ENCODE measurements around the gene HOXC5. TPM values are rescaled to one million over a fixed set of nuclear protein-coding genes. Genes with fewer than 3 reads are reported as not detected.

Gene HOXC5
- total RNA-seq, 4 donors from 2014 or later: 0.58 to 2.2 (median 0.97) TPM; not detected in 1

DNA sequence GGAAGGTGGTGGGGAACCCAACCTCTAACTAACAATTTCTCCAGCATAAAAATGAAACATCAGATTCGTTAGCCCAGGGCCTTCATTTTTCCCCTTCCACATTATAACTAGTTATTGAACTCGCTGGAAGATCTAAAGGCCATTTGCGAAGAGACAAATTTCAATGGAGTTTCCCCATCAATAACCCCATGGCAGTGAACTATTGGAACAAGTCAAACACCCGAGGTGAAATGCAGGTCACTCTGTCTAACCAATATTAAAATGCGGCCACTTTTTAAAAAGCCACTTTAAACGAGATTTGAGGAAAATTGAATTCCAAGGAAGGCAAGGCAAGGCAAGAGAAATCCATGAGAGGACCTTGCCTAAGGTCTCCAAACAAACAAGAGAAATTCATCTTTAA lies 16.3 kb downstream of the HOXC5 start:
- no peak for TF ChIP-seq POLR2A (IDR thresholded peaks at IDR 0.05)
- TF ChIP-seq, protein P1, sequence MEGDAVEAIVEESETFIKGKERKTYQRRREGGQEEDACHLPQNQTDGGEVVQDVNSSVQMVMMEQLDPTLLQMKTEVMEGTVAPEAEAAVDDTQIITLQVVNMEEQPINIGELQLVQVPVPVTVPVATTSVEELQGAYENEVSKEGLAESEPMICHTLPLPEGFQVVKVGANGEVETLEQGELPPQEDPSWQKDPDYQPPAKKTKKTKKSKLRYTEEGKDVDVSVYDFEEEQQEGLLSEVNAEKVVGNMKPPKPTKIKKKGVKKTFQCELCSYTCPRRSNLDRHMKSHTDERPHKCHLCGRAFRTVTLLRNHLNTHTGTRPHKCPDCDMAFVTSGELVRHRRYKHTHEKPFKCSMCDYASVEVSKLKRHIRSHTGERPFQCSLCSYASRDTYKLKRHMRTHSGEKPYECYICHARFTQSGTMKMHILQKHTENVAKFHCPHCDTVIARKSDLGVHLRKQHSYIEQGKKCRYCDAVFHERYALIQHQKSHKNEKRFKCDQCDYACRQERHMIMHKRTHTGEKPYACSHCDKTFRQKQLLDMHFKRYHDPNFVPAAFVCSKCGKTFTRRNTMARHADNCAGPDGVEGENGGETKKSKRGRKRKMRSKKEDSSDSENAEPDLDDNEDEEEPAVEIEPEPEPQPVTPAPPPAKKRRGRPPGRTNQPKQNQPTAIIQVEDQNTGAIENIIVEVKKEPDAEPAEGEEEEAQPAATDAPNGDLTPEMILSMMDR (IDR thresholded peaks at IDR 0.05): no peak
- DNase-seq (ENCODE audit: low spot score in 2 of 2): no peak
- 87 to 89% methylated on average over 6 of the region's 6 CpGs for WGBS, 2 donors

DNA sequence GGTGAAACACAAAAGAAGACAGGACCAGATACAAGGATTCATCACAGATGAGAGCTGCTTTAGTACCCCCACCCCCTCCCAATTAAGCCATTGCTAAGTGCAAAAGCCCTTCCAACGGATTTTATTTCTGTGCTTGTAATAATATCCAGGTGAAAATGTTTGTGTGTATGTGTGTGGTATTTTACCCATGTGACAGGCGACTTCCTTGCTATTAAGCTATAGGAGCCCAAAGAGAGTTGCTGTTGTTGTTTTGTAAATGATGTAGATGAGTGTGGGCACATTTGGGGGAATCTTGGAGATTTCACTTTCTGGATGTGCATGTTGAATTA lies 17.6 kb downstream of the HOXC5 start:
- no peak for DNase-seq (ENCODE audit: low spot score in 2 of 2)
- H3K4me3 ChIP-seq (ENCODE audit: low read depth, poor library complexity, severe bottlenecking): no peak overlapping the region
- WGBS, 2 donors: 51 to 68% methylated on average over 2 of the region's 2 CpGs
- TF ChIP-seq, protein P1 (IDR thresholded peaks at IDR 0.05): no peak
- no peak for TF ChIP-seq POLR2A (IDR thresholded peaks at IDR 0.05)
- intact Hi-C loops (cut with DNase I; ENCODE audit: low total_unique reads): no loop called here

More for the DNA sequence above, 16.3 kb downstream of the HOXC5 start:
- intact Hi-C loops (cut with DNase I; ENCODE audit: low total_unique reads): loop anchor here (10.0 kb wide), 1 partner anchor 76 kb away; no protein-coding TSS in a partner anchor
- H3K4me3 ChIP-seq (ENCODE audit: low read depth, poor library complexity, severe bottlenecking): no peak overlapping the region

DNA sequence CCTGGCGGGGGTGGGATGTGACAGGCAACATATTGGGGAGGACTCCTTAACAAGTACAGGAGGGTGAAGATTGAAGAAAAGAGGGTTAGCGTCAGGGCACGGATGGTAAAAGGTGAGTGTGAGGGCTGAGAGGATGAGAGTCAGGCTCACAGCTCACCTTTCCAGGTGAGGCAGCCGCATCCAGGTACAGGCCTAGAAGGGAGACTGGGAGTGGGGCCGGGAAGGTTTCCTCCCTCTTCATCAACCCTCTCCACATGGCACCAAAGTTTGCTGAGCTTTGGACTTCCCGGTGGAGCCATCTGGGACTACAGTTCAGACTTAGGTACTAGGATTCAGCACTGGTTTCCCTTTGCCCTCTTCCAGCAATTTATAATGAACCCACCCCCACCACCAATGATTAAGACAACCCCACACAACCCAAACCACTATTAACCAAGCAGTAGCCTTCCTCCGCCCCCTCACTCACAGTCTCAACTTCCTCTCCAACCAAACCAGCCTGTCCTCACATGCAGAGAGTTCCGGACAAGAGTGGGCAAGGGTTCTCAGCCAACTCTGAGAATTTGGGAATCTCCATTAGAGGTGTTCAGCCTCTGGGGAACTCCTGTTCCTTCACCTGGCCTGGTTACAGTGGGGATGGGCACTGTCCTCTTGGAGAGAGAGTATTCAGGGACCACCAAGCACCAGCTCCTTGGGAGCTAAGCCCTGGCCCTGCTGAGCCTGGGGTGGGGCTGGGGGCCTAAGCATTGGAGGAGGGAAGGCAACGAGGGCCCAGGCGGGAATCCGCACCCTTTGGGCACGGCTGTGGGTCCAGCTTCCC lies 18.4 kb downstream of the HOXC5 start:
- intact Hi-C loops (cut with DNase I; ENCODE audit: low total_unique reads): no loop called here
- no peak for DNase-seq (ENCODE audit: low spot score in 2 of 2)
- no peak overlapping the region for H3K4me3 ChIP-seq (ENCODE audit: low read depth, poor library complexity, severe bottlenecking)
- TF ChIP-seq, protein P1 (IDR thresholded peaks at IDR 0.05): no peak
- no peak for TF ChIP-seq POLR2A (IDR thresholded peaks at IDR 0.05)
- 45 to 55% methylated on average over 12 of the region's 12 CpGs for WGBS, 2 donors

DNA sequence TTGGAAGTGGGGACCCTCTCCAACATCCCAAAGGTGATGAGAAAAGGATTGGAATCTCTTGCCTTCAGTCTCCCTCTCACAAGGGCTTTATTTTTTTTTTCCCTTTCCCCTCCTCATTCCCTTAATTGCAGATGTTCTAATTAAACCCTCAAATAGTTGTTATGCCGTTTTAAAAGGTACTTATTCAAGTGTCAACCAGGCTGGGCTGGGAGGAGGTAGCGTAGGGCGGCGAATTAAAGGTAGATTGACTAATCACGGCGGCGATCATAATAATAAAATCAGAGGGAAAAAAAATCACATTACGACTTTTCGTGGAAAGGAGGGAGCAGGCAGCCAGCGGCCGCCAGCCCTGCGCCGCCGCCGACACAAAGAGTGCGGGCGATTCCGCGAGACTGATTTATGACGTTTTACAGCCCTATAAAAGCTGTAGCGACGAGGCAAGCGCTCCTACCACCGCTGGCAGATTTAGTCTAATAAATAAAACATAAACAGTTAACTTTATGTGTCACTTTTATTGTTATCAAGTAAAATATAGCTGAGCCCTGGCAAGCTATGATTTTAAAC lies 19.1 kb downstream of the HOXC5 start:
- 9% methylated on average over 24 of the region's 24 CpGs for WGBS, 2 donors
- H3K4me3 ChIP-seq (ENCODE audit: low read depth, poor library complexity, severe bottlenecking): no peak overlapping the region
- TF ChIP-seq POLR2A (IDR thresholded peaks at IDR 0.05): no peak
- TF ChIP-seq, protein P1 (IDR thresholded peaks at IDR 0.05): no peak
- no peak for DNase-seq (ENCODE audit: low spot score in 2 of 2)
- intact Hi-C loops (cut with DNase I; ENCODE audit: low total_unique reads): no loop called here

DNA sequence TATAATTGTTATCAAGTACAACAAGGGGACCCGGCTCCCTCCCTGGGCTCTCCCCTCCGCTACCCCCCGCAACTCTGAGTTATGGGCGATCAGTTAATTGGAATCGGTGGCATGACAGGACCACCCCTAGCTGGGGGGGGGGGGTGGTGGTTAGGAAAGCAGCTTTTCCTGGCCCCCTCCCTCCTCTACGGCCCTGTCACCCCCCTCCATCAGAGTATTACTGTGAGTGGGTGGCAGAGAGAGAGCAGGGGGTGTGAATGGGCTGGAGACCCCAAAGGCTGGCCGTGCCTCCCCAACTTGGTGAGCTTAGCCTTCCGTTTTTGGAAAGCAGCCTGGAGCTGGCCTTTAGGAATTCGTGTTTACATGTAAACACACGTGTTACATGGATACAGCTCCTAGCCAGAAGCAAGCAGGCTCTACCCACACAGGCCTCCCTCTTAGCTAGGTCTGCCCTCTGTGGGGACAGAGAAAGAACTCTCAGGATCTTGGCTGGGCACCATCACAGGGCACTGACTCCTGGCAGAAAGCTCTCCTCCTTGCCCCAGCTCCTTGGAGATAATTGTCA lies 19.7 kb downstream of the HOXC5 start:
- intact Hi-C loops (cut with DNase I; ENCODE audit: low total_unique reads): no loop called here
- WGBS, 2 donors: 11 to 23% methylated on average over 10 of the region's 10 CpGs
- TF ChIP-seq POLR2A (IDR thresholded peaks at IDR 0.05): no peak
- TF ChIP-seq, protein P1 (IDR thresholded peaks at IDR 0.05): no peak
- H3K4me3 ChIP-seq (ENCODE audit: low read depth, poor library complexity, severe bottlenecking): no peak overlapping the region
- no peak for DNase-seq (ENCODE audit: low spot score in 2 of 2)

Data from lower leg skin (tissue), 4 donors.